Transverse colon (tissue), 4 donors: Measurements from ENCODE around the gene YWHAE. TPM values are rescaled to one million over a fixed set of nuclear protein-coding genes. Genes with fewer than 3 reads are reported as not detected.

Experiments used
- DNase-seq: peaks from one replicate; pipeline ENCODE4 v3.0.0-alpha.2; 2019
- H3K27ac ChIP-seq, 4 donors: fragments of 200-600 bp; sonication (generic); 2 replicates each; pipeline ENCODE4 v1.5.1; 2016 to 2018; ENCODE audit warnings: inconsistent platforms in 4 of 4
- H3K27me3 ChIP-seq: fragments of 200-600 bp; sonication (generic); 2 replicates; pipeline ENCODE4 v1.5.1; 2017; ENCODE audit warnings: inconsistent platforms
- H3K36me3 ChIP-seq, 4 donors: fragments of 200-600 bp; sonication (generic); 2 replicates each; pipeline ENCODE4 v1.5.1; 2017 to 2019; ENCODE audit warnings: inconsistent platforms in 4 of 4
- H3K4me1 ChIP-seq, 4 donors: fragments of 200-600 bp; sonication (generic); 2 replicates each; pipeline ENCODE4 v1.5.1; 2017 to 2020; ENCODE audit warnings: inconsistent platforms in 4 of 4
- H3K4me3 ChIP-seq, 4 donors: fragments of 200-600 bp; sonication (generic); 1 replicate in 1 of 4; 2 replicates in 3 of 4; pipeline versions ENCODE4 v1.5.1 to v1.6.1; 2017 to 2019; ENCODE audit warnings: inconsistent platforms in 4 of 4
- H3K9me3 ChIP-seq, 2 donors: fragments of 200-600 bp; sonication (generic); 2 replicates each; pipeline ENCODE4 v1.5.1; 2017 to 2019; ENCODE audit warnings: inconsistent platforms in 2 of 2
- EP300 ChIP-seq: sonication (generic); formaldehyde crosslinking; IDR thresholded peaks from one replicate; pipeline ENCODE4 v1.6.1; 2017; ENCODE audit warnings: antibody characterized with exemption, low read depth
- POLR2A ChIP-seq: fragments of 450-650 bp; IDR thresholded peaks from one replicate; pipeline ENCODE4 v1.6.1; 2016; ENCODE audit warnings: antibody characterized with exemption, mild to moderate bottlenecking, moderate library complexity
- POLR2AphosphoS5 ChIP-seq, 3 donors: sonication (generic); formaldehyde crosslinking; IDR thresholded peaks; one replicate each; pipeline ENCODE4 v1.6.1; 2016; ENCODE audit warnings: antibody characterized with exemption in 3 of 3
- WGBS, 2 donors: methylation state at CpG; one replicate each; pipeline ENCODE4 v1.1.5; 2018; ENCODE audit warnings: low coverage in 1 of 2; 5-methylcytosine and 5-hydroxymethylcytosine counted together
- in situ Hi-C, 4 donors: fragments of 200-750 bp; cut with MboI; loops; one replicate each; pipeline versions ENCODE4 v1.15.0 to v1.15.1; 2017; ENCODE audit warnings: low sequenced_read_pairs in 3 of 4, low pct_ligation_motif_present in 1 of 4, low pct_unique_long_range_greater_than_20kb in 1 of 4
- intact Hi-C: fragments of 100-400 bp; cut with DNase I; formaldehyde crosslinking; loops from one replicate; pipeline ENCODE4 v1.15.1; 2023; ENCODE audit warnings: low total_unique reads
- total RNA-seq, 4 donors: library from RNA; depleted of rRNA; stranded (reverse); fragments of >200 nt; gene quantifications; one replicate each; pipeline ENCODE4 v1.1.0, GENCODE V29; 2016
- TF ChIP-seq, protein P1 (sequence below), 5 experiments: fragments of 200-600 bp in 3 of 5; fragments of 450-650 bp in 2 of 5; sonication (generic) in 3 of 5; IDR thresholded peaks; 1 replicate in 2 of 5; 2 replicates in 3 of 5; pipeline ENCODE4 v1.5.1; 2016 to 2017; ENCODE audit warnings: antibody characterized with exemption in 5 of 5, inconsistent platforms in 3 of 5, mild to moderate bottlenecking in 2 of 5, moderate library complexity in 1 of 5

Gene YWHAE
- total RNA-seq, 4 donors from 2014 or later: 158 to 2,397 (median 594) TPM

DNA sequence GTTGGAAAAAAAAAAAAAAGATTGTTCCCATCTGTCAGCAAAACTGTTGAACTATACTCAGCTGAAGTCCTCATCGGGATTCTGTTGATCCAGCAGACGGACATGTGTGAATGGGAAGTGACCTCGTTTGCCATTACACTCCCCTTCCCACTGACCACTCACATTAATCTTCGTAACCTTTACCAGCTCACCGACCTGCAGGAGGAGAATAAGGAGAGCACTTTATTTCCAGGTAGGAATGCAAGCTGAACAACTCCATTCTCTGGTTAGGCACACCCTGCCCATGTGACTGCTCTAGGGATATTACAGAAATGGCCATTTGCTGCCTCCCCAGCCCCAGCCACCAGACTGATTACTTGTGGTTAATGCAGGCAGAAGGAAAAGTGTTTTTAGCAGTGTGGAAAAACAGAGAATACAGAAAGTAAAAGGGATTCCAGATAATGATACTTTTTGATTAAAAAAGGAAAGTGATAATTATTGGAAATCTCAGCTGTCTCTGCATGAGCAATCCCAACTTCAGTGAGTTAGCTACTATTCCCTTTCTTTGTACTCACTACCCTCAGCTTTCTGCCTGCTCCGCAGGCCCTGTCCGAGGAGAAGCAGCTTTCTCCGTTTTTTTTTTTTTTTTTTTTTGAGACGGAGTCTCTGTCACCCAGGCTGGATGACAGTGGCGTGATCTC lies 23.6 kb upstream of the YWHAE start:
- H3K27ac ChIP-seq: no peak overlapping the region

DNA sequence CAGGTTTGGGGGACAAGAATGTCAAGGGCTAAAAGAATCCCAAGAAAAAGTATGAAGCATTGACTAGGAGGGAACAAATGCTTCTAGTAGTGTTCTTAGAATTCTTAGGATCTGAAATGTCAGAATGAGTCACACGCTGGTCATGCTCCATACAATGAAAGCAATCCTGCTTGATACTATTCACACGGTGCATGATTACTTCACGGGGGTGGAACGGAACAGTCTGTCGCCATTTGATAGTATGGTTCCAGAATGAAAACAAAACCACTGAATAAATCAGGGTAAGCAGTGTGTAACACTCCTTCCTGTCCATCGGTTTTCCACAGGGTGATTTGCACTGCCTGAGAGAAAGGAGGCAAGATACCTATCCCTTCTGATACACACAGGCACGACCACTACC lies 22.9 kb upstream of the YWHAE start:
- DNase-seq: no peak
- Histone ChIP-seq H3K9me3 (no peaks in the 10 kb centered on the region), H3K27me3 (no peaks in the 10 kb centered on the region), H3K27ac (no peak overlapping the region), H3K36me3 (peaks cover 0 to 14% (median 5%) of the 10 kb centered on the region in 4 donors), H3K4me1 (peaks cover 0 to 5% (median 0%) of the 10 kb centered on the region in 4 donors), H3K4me3 (no peak overlapping the region)
- 78 to 80% methylated on average over 5 to 7 of the region's 7 CpGs for WGBS, 2 donors
- in situ Hi-C loops: no loop called here
- TF ChIP-seq POLR2AphosphoS5 (IDR thresholded peaks at IDR 0.05) (no peak), EP300 (no peak), POLR2A (no peak)
- TF ChIP-seq, protein P1, sequence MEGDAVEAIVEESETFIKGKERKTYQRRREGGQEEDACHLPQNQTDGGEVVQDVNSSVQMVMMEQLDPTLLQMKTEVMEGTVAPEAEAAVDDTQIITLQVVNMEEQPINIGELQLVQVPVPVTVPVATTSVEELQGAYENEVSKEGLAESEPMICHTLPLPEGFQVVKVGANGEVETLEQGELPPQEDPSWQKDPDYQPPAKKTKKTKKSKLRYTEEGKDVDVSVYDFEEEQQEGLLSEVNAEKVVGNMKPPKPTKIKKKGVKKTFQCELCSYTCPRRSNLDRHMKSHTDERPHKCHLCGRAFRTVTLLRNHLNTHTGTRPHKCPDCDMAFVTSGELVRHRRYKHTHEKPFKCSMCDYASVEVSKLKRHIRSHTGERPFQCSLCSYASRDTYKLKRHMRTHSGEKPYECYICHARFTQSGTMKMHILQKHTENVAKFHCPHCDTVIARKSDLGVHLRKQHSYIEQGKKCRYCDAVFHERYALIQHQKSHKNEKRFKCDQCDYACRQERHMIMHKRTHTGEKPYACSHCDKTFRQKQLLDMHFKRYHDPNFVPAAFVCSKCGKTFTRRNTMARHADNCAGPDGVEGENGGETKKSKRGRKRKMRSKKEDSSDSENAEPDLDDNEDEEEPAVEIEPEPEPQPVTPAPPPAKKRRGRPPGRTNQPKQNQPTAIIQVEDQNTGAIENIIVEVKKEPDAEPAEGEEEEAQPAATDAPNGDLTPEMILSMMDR (IDR thresholded peaks at IDR 0.05): no peak
- intact Hi-C loops: no loop called here

More for the DNA sequence above, 23.6 kb upstream of the YWHAE start:
- Histone ChIP-seq H3K4me3 (no peak overlapping the region), H3K27me3 (no peaks in the 10 kb centered on the region), H3K36me3 (peaks cover 0 to 14% (median 5%) of the 10 kb centered on the region in 4 donors), H3K9me3 (no peaks in the 10 kb centered on the region), H3K4me1 (peaks cover 0 to 9% (median 0%) of the 10 kb centered on the region in 4 donors)
- TF ChIP-seq, protein P1 (IDR thresholded peaks at IDR 0.05): no peak
- TF ChIP-seq EP300: no peak
- no peak for TF ChIP-seq POLR2AphosphoS5 (IDR thresholded peaks at IDR 0.05)
- TF ChIP-seq POLR2A: no peak
- in situ Hi-C loops: no loop called here
- 75 to 78% methylated on average over 9 to 10 of the region's 10 CpGs for WGBS, 2 donors
- DNase-seq: no peak
- intact Hi-C loops: no loop called here

DNA sequence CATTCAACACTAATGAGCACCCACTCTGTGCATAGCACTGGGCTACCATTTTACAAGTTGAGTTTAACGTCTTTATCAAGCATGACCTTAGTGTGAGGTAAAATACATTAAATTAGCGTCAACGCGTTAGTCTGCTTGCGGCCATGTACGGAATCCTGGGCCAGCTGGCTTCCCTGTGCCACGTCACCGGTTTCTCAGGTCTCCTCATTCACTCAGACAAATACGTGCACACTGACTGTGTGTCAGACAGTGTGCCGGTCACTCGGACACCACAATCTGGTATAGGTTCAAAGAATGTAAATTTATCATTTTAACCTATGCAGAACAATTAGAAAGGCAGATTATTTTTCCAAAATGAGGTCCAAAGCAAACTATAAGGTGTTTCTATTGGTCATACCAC lies 21.4 kb upstream of the YWHAE start:
- H3K27me3 ChIP-seq: no peaks in the 10 kb centered on the region
- WGBS, 2 donors: 87 to 94% methylated on average over 11 of the region's 11 CpGs
- intact Hi-C loops: no loop called here
- H3K9me3 ChIP-seq: no peaks in the 10 kb centered on the region
- no peak overlapping the region for H3K27ac ChIP-seq
- peaks cover 0 to 14% (median 5%) of the 10 kb centered on the region in 4 donors for H3K36me3 ChIP-seq
- in situ Hi-C loops: no loop called here
- no peak overlapping the region for H3K4me3 ChIP-seq
- no peak for DNase-seq
- H3K4me1 ChIP-seq: no peaks in the 10 kb centered on the region
- TF ChIP-seq EP300 (no peak), POLR2AphosphoS5 (IDR thresholded peaks at IDR 0.05) (no peak), POLR2A (no peak)
- TF ChIP-seq, protein P1 (IDR thresholded peaks at IDR 0.05): no peak

DNA sequence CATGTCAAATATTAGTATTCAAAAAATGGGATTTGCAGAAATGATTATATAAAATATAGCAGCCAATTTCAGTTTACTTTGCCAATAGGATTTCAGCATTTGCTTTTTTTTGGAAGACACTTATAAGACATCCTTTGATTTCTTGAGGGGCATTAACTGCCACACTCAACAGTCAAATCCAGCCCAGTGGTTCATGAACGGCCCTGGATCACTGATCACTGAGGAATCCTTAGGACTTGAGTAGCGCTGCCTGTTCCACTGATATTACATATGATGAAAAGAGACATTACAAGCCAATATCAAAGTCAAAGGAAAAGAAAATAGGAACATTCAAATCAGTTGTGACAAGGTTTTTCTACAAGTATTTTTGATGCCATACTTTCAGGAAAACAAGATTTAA lies 21.0 kb upstream of the YWHAE start:
- no peak for DNase-seq
- H3K27me3 ChIP-seq: no peaks in the 10 kb centered on the region
- WGBS, 2 donors: 80 to 87% methylated on average over 2 of the region's 2 CpGs

More for the DNA sequence above, 21.0 kb upstream of the YWHAE start:
- TF ChIP-seq, protein P1 (IDR thresholded peaks at IDR 0.05): no peak
- TF ChIP-seq POLR2A (no peak), POLR2AphosphoS5 (IDR thresholded peaks at IDR 0.05) (no peak), EP300 (no peak)
- H3K36me3 ChIP-seq: peaks cover 0 to 13% (median 5%) of the 10 kb centered on the region in 4 donors
- in situ Hi-C loops (no loop called here), intact Hi-C loops (no loop called here)
- H3K4me3 ChIP-seq: no peak overlapping the region
- H3K9me3 ChIP-seq: no peaks in the 10 kb centered on the region
- H3K27ac ChIP-seq: no peak overlapping the region
- no peaks in the 10 kb centered on the region for H3K4me1 ChIP-seq
